Stomach (tissue), 4 donors: ENCODE measurements around the gene RXRA.

Experiments
- CTCF ChIP-seq, 7 experiments: fragments of 450-650 bp in 4 of 7; fragments of 200-600 bp in 3 of 7; sonication (generic) in 3 of 7; IDR thresholded peaks; one replicate each; pipeline ENCODE4 v1.5.1; 2016 to 2019; ENCODE audit warnings: antibody characterized with exemption in 7 of 7, control low read depth in 2 of 7, mild to moderate bottlenecking in 1 of 7
- EP300 ChIP-seq: sonication (generic); formaldehyde crosslinking; IDR thresholded peaks from one replicate; pipeline ENCODE4 v1.6.1; 2017; ENCODE audit warnings: antibody characterized with exemption
- POLR2A ChIP-seq, 4 donors: fragments of 450-650 bp; IDR thresholded peaks; one replicate each; pipeline ENCODE4 v1.6.1; 2016; ENCODE audit warnings: antibody characterized with exemption in 4 of 4, control low read depth in 2 of 4, mild to moderate bottlenecking in 1 of 4, moderate library complexity in 1 of 4

DNA sequence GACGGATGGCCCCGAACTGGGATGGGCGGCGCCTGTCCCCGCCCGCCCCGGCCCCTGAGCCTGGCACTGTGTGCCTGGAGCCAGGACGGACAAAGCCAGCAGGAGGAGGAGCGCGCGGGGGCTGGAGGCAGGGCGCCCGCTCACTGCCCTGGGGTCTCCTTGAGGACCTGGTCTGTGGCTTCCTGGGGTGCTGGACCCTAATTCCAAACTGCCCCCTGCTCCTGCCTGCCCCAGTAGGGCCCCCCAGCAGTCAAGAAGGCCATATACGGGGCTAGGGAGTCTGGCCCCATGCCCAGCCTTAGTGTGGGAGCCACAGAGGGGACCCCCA is 29.2 kb upstream of the RXRA start:
- TF ChIP-seq CTCF (IDR thresholded peaks at IDR 0.05) = no peak
- no peak for TF ChIP-seq POLR2A (IDR thresholded peaks at IDR 0.05)
- no peak for TF ChIP-seq EP300
